NCI-H345 treated with DMSO at 0.1 percent for 48 hours (cell line): ENCODE measurements around the gene SVEP1.
"Not testable (repeated sequence)": the region's sequence is repeated elsewhere in the genome, so short reads cannot be mapped to it uniquely, and the experiment has no call there.

ENCODE experiments used
- DNase-seq: peaks from one replicate; lab custom pipeline; 2025; ENCODE audit not compliant: unreplicated experiment; lab: John Stamatoyannopoulos, UW

Gene SVEP1

GRCh38 chr9:110383491-110383890 is 196.1 kb downstream of the SVEP1 start:
- no peak for DNase-seq

- no peak for DNase-seq
Observed at GRCh38 chr9:110382731-110383130, 196.8 kb downstream of the SVEP1 start.

GRCh38 chr9:110371411-110372007 is 208.0 kb downstream of the SVEP1 start:
- no peak for DNase-seq

- DNase-seq = no peak
Observed at GRCh38 chr9:110370315-110370714, 209.2 kb downstream of the SVEP1 start.

GRCh38 chr9:110364451-110364850 is 215.1 kb downstream of the SVEP1 start:
- DNase-seq = no peak

GRCh38 chr9:110358992-110359391 is 220.5 kb downstream of the SVEP1 start:
- DNase-seq = not testable (repeated sequence)

- DNase-seq = no peak
Observed at GRCh38 chr9:110357505-110357904, 222.0 kb downstream of the SVEP1 start.

- no peak for DNase-seq
Observed at GRCh38 chr9:110356639-110357395, 222.7 kb downstream of the SVEP1 start.

- no peak for DNase-seq
Observed at GRCh38 chr9:110355911-110356310, 223.6 kb downstream of the SVEP1 start.

- DNase-seq = no peak
Observed at GRCh38 chr9:110351009-110351467, 228.5 kb downstream of the SVEP1 start.

- no peak for DNase-seq
Observed at GRCh38 chr9:110346325-110346724, 233.2 kb downstream of the SVEP1 start.

- DNase-seq = no peak
Observed at GRCh38 chr9:110344821-110345220, 234.7 kb downstream of the SVEP1 start.

GRCh38 chr9:110343551-110343950 is 236.0 kb downstream of the SVEP1 start:
- no peak for DNase-seq

- no peak for DNase-seq
Observed at GRCh38 chr9:110340306-110340705, 239.2 kb downstream of the SVEP1 start.

- DNase-seq = no peak
Observed at GRCh38 chr9:110338143-110338542, 241.4 kb downstream of the SVEP1 start.

- DNase-seq = no peak
Observed at GRCh38 chr9:110337727-110338126, 241.8 kb downstream of the SVEP1 start, which contains the start of gene TXNDC8. TSS of gene TXNDC8 (minus strand) at chr9:110337863.

GRCh38 chr9:110336363-110336762 is 243.2 kb downstream of the SVEP1 start:
- no peak for DNase-seq

- DNase-seq = no peak
Observed at GRCh38 chr9:110334871-110335270, 244.7 kb downstream of the SVEP1 start.

- DNase-seq = no peak
Observed at GRCh38 chr9:110334183-110334582, 245.4 kb downstream of the SVEP1 start.

GRCh38 chr9:110332766-110333165 is 246.8 kb downstream of the SVEP1 start:
- no peak for DNase-seq

- no peak for DNase-seq
Observed at GRCh38 chr9:110330484-110331105, 248.9 kb downstream of the SVEP1 start.

- no peak for DNase-seq
Observed at GRCh38 chr9:110329639-110330230, 249.8 kb downstream of the SVEP1 start.
